GM08714 (cell line): ENCODE data around the gene GAS2L3.
"Not testable (repeated sequence)": the region's sequence is repeated elsewhere in the genome, so short reads cannot be mapped to it uniquely, and the experiment has no call there.

ENCODE experiments used
- H3K4me3 ChIP-seq: fragments of 200-500 bp; sonication (Bioruptor generic); 2 replicates; pipeline ENCODE4 v1.5.1; 2014; ENCODE audit warnings: mild to moderate bottlenecking, low read length, inconsistent platforms
- ZNF274 ChIP-seq: IDR thresholded peaks from 2 replicates; pipeline ENCODE4 v1.6.1; 2012; ENCODE audit warnings: mild to moderate bottlenecking, low read depth, low read length

Gene GAS2L3

GRCh38 chr12:100573292-100574186, at the start of gene GAS2L3:
TSS of gene GAS2L3 (plus strand) at chr12:100573684. CDS start at chr12:100594905, 21,221 bp downstream.
- no peak for TF ChIP-seq ZNF274
- peak within 1 kb of the TSS; percentile 81 for H3K4me3 ChIP-seq

GRCh38 chr12:100528034-100528433, 45.5 kb upstream of the GAS2L3 start:
- no peak overlapping the region for H3K4me3 ChIP-seq
- no peak for TF ChIP-seq ZNF274

- no peak for TF ChIP-seq ZNF274
Observed at GRCh38 chr12:100528471-100529127, 44.9 kb upstream of the GAS2L3 start.

GRCh38 chr12:100529756-100530350, 43.6 kb upstream of the GAS2L3 start:
- no peak overlapping the region for H3K4me3 ChIP-seq
- TF ChIP-seq ZNF274: no peak

More at GRCh38 chr12:100528471-100529127, 44.9 kb upstream of the GAS2L3 start:
- H3K4me3 ChIP-seq: no peak overlapping the region

GRCh38 chr12:100533376-100533775, 40.1 kb upstream of the GAS2L3 start:
- H3K4me3 ChIP-seq: no peak overlapping the region
- no peak for TF ChIP-seq ZNF274

- no peak overlapping the region for H3K4me3 ChIP-seq
- TF ChIP-seq ZNF274: no peak
Observed at GRCh38 chr12:100534625-100535227, 38.8 kb upstream of the GAS2L3 start.

GRCh38 chr12:100539202-100539601, 34.3 kb upstream of the GAS2L3 start:
- H3K4me3 ChIP-seq: no peak overlapping the region
- no peak for TF ChIP-seq ZNF274

GRCh38 chr12:100544165-100544564, 29.3 kb upstream of the GAS2L3 start:
- no peak for TF ChIP-seq ZNF274
- H3K4me3 ChIP-seq: no peak overlapping the region

- no peak for TF ChIP-seq ZNF274
Observed at GRCh38 chr12:100545092-100545491, 28.4 kb upstream of the GAS2L3 start.

GRCh38 chr12:100553936-100554335, 19.5 kb upstream of the GAS2L3 start:
- no peak overlapping the region for H3K4me3 ChIP-seq
- no peak for TF ChIP-seq ZNF274

More at GRCh38 chr12:100545092-100545491, 28.4 kb upstream of the GAS2L3 start:
- no peak overlapping the region for H3K4me3 ChIP-seq

GRCh38 chr12:100554608-100555077, 18.8 kb upstream of the GAS2L3 start:
- TF ChIP-seq ZNF274: no peak
- no peak overlapping the region for H3K4me3 ChIP-seq

GRCh38 chr12:100555722-100556121, 17.8 kb upstream of the GAS2L3 start:
- no peak overlapping the region for H3K4me3 ChIP-seq
- no peak for TF ChIP-seq ZNF274

- no peak for TF ChIP-seq ZNF274
- no peak overlapping the region for H3K4me3 ChIP-seq
Observed at GRCh38 chr12:100557357-100557756, 16.1 kb upstream of the GAS2L3 start.

- not testable (repeated sequence) for H3K4me3 ChIP-seq
Observed at GRCh38 chr12:100559261-100559660, 14.2 kb upstream of the GAS2L3 start.
